HG03432 (cell line): ENCODE data around the gene CAPRIN1.
A peak's percentile ranks its signal among the peaks of the same experiment; 100 is the strongest.
"Not testable (repeated sequence)": the region's sequence is repeated elsewhere in the genome, so short reads cannot be mapped to it uniquely, and the experiment has no call there.

Experiments
- ATAC-seq: cut with Tn5 transposase; IDR thresholded peaks from one replicate; pipeline ENCODE4 v1.9.1; 2021; ENCODE audit warnings: mild to moderate bottlenecking, moderate library complexity; ENCODE audit not compliant: unreplicated experiment

CAPRIN1 gene

GRCh38 chr11:34050581-34051348 is 766 bp upstream of the CAPRIN1 start:
- no peak for ATAC-seq

GRCh38 chr11:34052036-34052607 is 591 bp downstream of the CAPRIN1 start:
- ATAC-seq = peak; percentile 62

GRCh38 chr11:34052608-34053160 is 1.2 kb downstream of the CAPRIN1 start:
- no peak for ATAC-seq

GRCh38 chr11:34053161-34053686 is 1.7 kb downstream of the CAPRIN1 start:
- ATAC-seq = peak; percentile 42

DNA sequence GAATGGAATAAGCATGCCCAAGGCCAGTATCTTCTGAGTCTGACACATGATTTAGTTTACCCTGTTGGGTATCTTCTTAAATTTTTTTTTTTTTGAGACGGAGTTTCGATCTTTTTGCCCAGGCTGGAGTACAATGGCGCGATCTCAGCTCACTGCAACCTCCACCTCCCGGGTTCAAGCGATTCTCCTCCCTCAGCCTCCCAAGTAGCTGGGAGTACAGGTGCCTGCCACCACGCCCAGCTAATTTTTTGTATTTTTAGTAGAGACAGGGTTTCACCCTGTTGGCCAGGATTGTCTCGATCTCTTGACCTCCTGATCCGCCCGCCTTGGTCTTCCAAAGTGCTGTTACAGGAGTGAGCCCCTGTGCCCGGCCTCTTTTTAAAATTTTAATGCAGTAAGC is 2.8 kb downstream of the CAPRIN1 start:
- not testable (repeated sequence) for ATAC-seq

DNA sequence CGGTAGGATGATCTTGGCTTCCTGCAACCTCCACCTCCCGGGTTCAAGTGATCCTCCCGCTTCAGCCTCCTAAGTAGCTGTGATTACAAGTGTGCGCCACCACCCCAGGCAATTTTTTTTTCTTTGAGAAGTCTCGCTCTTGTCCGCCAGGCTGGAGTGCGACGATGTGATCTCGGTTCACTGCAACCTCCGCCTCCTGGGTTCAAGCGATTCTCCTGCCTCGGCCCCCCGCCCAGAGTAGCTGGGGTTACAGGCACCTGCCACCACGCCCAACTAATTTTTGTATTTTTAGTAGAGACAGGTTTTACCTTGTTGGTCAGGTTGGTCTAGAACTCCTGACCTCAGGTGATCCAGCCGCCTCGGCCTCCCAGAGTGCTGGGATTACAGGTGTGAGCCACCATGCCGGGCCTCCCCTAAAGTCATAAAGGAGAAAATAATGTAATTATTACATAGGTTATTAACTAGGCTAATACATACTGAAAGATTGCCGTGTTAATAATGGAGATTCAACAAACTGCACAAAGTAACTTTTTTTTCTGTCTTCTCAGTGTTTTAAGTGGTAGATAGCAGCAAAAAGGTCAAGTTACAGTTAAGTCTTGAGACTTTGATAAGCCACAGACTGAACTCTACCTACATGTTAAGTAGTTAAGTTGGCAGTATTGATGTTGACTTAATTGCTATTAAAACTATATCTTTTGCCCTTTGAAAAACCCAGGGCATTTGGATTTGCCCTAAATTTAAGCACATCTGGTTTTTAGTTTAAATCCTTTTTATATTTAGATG is 3.9 kb downstream of the CAPRIN1 start:
- no peak for ATAC-seq

DNA sequence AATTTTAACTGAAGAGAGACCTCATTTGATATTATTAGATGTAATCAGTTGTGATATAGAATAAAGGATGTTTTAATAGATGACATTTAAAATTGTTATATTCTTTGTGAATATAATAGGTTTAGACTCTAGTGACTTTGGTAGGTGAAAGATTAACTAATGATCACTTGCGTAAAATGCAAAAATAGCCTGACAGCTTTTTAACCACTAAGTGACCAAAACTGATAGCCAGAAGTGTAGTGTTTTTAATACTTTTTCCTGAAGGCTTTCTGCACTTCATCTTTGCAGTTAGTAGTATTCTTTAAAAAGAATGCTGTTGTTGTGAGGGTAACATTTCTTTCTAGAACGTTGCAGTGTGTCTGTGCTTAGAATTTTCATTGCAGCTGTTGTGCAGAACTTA is 5.1 kb downstream of the CAPRIN1 start:
- ATAC-seq = no peak

DNA sequence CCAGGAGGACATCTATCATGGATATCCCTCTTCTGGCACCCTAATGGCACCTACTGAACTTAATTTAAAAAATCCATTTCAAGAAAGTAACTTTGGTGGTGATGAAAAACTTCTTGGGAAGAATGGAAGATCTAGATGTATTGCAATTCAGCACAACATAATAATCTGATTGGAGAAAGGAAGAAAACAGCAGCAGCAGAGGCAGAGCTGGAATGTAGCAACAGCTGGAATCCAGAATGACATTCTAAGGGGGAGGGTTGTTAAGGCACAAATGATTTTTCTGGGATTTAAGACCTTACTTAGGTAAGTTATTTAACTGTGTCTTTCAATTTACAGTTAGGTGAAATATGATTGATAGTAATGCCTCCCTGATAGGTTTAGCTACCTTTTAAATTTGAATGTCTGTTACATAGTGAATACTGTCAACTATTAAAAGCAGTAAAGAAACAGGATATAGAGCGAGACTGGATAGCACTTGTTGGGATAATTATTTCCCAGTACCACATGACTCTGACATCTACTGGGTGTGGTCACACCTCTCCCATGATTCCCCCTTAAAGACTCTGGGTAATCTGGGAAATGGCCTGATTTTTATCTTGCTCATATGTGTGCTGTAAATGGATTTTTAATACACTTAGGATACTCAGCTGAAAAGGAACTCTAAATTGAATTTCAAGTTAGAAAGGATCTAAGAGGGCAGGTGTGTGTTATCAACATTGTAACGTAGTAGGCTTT is 11.7 kb downstream of the CAPRIN1 start:
- no peak for ATAC-seq

DNA sequence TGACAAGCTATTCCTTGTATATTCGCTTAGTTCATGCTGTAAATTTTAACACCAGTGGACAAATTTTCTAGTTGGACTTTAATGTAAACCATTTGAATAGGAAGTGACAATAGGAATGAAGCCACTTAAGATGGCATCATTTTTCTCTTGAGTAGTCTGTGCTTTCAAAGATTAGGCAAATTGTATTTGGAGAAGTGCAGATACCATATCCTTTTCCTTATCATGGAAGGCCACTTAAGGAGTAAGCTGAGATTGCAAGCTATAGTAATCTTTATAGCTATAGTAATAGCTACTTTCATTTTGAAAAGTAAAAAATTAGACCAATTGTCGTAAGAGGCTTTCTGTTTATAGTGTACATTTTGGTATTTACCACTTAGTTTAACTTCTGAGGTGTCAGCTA is 12.8 kb downstream of the CAPRIN1 start:
- ATAC-seq = no peak

DNA sequence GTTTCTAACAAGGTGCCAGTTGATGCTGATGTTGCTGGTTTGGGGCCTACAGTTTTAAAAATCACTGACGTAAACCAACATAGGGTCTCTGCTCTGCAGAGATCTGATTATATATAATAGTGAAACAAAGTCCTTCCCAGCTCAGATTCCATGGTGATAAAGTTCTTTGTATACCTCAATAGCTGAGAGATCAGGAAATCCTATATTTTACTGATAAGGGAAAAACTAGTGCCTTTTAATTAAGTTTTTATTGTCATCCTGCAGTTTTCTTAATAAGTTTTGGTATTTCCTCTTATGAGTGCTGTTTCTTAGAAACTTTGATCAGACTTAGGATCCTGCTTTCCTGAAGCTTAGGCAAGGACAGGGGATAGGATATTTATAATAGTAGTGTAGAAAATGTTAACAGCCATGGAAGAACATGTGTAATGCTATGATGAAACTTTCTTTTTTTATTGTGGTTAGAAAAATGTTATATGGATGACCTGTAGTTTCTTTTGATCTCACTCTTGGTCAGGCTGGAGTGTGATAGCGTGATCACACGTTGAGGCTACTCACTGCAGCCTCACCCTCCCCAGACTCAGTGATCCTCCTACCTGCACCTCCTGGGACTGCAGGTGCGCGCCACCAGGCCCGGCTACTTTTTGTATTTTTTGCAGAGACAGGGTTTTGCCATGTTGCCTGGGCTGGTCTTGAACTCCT is 14.1 kb downstream of the CAPRIN1 start:
- ATAC-seq = no peak

GRCh38 chr11:34066766-34067165 is 15.2 kb downstream of the CAPRIN1 start:
- not testable (repeated sequence) for ATAC-seq

- no peak for ATAC-seq
These were observed 16.0 kb downstream of the CAPRIN1 start for GRCh38 chr11:34067383-34068065.

- ATAC-seq = no peak
These were observed 16.6 kb downstream of the CAPRIN1 start for GRCh38 chr11:34068111-34068510.

- ATAC-seq = not testable (repeated sequence)
These were observed 19.8 kb downstream of the CAPRIN1 start for GRCh38 chr11:34071306-34071705.

DNA sequence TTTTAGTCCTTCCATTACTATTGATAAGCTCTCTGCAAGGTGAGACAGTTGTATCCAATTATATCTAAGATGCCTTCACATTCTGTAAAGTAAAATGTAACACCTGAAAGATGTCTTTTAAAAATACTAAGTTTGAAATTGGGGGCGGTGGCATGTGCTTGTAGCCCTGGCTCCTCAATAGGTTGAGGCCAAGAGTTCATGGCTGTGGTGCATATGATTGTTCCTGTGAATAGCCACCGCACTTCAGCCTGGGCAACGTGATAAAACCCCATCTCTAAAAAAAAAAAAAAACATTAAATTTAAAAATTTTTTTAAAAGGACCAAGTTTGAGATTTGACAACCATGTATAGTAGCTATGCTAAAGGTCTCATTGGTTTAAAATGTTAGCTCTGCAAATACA is 20.5 kb downstream of the CAPRIN1 start:
- no peak for ATAC-seq

- no peak for ATAC-seq
These were observed 21.3 kb downstream of the CAPRIN1 start for GRCh38 chr11:34072832-34073231.

DNA sequence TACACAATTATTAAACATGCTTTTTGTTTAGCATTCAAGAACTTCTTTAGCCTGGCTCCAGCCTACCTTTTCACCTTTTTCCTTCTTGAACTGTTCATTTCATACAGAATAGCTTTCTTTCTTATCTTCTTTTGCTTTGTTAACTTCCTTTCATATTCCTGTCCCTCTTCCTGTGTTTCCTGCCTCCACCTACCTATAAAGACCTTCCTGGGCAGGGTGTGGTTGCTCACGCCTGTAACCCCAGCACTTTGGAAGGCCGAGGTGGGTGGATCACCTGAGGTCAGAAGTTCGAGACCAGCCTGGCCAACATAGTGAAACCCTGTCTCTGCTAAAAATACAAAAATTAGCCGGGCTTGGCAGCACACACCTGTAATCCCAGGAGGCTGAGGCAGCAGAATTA is 22.9 kb downstream of the CAPRIN1 start:
- ATAC-seq = no peak

DNA sequence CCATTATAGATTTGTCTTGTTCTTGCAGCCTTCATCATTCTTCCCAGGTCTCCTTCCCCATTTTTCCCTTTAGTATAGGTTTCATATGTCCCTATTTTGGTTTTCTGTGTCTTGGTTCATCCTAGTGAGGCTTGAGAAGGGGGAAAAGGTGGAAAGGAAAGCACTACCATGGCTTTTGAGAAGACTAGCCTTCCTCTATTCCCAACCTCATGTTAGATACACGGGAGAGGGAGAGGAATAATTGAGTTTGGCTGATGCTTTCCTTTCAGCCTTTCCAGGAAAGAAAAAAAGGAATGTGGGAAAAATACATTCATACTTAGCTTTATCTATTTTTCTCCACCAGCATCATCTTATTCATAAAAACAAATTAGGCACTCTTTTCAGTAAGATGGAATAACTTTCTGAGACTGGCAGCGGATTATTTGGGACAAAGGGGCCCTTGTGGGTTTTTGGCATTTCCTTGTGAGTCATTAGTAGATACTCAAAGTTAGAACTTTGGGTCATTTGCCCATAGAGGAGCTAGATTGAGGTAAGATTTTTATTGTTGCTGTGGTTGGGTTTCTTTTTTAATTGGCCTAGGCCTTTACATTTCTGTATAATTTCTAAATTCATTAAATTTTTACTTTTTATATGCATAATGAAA is 23.8 kb downstream of the CAPRIN1 start:
- no peak for ATAC-seq

DNA sequence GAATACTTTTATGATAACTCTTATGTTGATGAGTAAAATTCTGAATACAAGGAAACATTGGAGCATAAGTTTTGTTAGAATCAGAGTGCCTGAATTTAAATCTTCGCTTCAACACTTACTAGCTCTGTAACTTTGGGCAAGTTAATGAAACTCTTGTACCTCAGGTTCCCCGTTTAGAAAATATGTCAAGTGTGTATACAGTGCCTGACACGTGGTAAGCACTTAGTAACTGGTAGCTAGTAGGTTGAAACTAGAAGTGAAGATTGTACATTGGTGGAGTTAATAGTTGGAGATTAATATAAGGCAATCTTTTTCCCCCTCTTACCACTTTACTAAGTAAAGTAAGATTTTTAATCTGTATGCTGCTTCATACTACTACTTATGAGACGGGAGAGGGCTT is 29.1 kb downstream of the CAPRIN1 start:
- ATAC-seq = no peak
